A673 (cell line): ENCODE results near the gene P4HA2. TPM values are rescaled to one million over a fixed set of nuclear protein-coding genes. Genes with fewer than 3 reads are reported as not detected.

Experiments
- BruUV-seq: library from RNA; stranded (reverse); fragments of 400-500 nt; replicated peaks from 2 replicates; lab custom pipeline; 2021; lab: Mats Ljungman, UMichigan
- CTCF ChIA-PET: fragments of 300-600 bp; sonication (Branson Sonifier 250); formaldehyde crosslinking; loops from one replicate; lab custom pipeline; 2022; ENCODE audit warnings: antibody characterized with exemption; lab: Charles Lee
- POLR2A ChIA-PET: fragments of 300-600 bp; sonication (Branson Sonifier 250); formaldehyde crosslinking; loops from one replicate; lab custom pipeline; 2022; ENCODE audit warnings: antibody characterized with exemption; ENCODE audit not compliant: low non-redundant PET; lab: Charles Lee
- DNase-seq: peaks from one replicate; pipeline ENCODE4 v3.0.0-alpha.2; 2015; ENCODE audit warnings: low spot score
- H3K27ac ChIP-seq: fragments of 200-600 bp; sonication (generic); 2 replicates; pipeline ENCODE4 v1.5.1; 2016; ENCODE audit warnings: mixed run types, low read depth, mild to moderate bottlenecking, mixed read lengths, antibody characterized with exemption, low read length; ENCODE audit not compliant: poor library complexity, severe bottlenecking
- H3K27me3 ChIP-seq: fragments of 200-600 bp; sonication (generic); replicated peaks from 2 replicates; pipeline ENCODE4 v1.6.1; 2017; ENCODE audit warnings: mixed run types, low read depth, mild to moderate bottlenecking, mixed read lengths, antibody characterized with exemption, low read length; ENCODE audit not compliant: insufficient read depth, poor library complexity
- H3K36me3 ChIP-seq: fragments of 200-600 bp; sonication (generic); 2 replicates; pipeline ENCODE4 v1.6.1; 2016; ENCODE audit warnings: mixed run types, mild to moderate bottlenecking, mixed read lengths, antibody characterized with exemption, low read length; ENCODE audit not compliant: insufficient read depth, poor library complexity, severe bottlenecking
- H3K4me1 ChIP-seq: fragments of 200-600 bp; sonication (generic); 2 replicates; pipeline ENCODE4 v1.6.1; 2017; ENCODE audit warnings: mixed run types, mild to moderate bottlenecking, mixed read lengths, antibody characterized with exemption, low read length; ENCODE audit not compliant: insufficient read depth, poor library complexity, severe bottlenecking
- H3K4me3 ChIP-seq: fragments of 200-600 bp; sonication (generic); 2 replicates; pipeline ENCODE4 v1.5.1; 2016; ENCODE audit warnings: low read depth, mixed run types, mild to moderate bottlenecking, mixed read lengths, low read length; ENCODE audit not compliant: poor library complexity, severe bottlenecking
- H3K9me3 ChIP-seq: fragments of 200-600 bp; sonication (generic); 2 replicates; pipeline ENCODE4 v1.6.1; 2016; ENCODE audit warnings: mixed run types, low read depth, mild to moderate bottlenecking, mixed read lengths, antibody characterized with exemption, low read length; ENCODE audit not compliant: poor library complexity, severe bottlenecking
- EZH2 ChIP-seq: fragments of 200-600 bp; sonication (generic); IDR thresholded peaks from 2 replicates; pipeline ENCODE4 v1.6.1; 2017; ENCODE audit warnings: borderline replicate concordance, low read depth, mild to moderate bottlenecking, mixed read lengths, antibody characterized with exemption, low read length; ENCODE audit not compliant: poor library complexity, severe bottlenecking
- intact Hi-C: fragments of 100-400 bp; cut with micrococcal nuclease; formaldehyde crosslinking; loops from one replicate; pipeline ENCODE4 v1.10.0; 2022; ENCODE audit not compliant: unreplicated experiment
- total RNA-seq: library from RNA; stranded (reverse); gene quantifications from 2 replicates; pipeline ENCODE4 v1.2.3, GENCODE V29; 2021
- TF ChIP-seq, protein P1 (sequence below): fragments of 300-800, 200-600 bp; sonication (generic); conservative IDR thresholded peaks from 2 replicates; pipeline ENCODE4 v1.5.1; 2017; ENCODE audit warnings: low read depth, mild to moderate bottlenecking, antibody characterized with exemption, low read length, moderate library complexity, mixed read lengths

Gene P4HA2
- total RNA-seq, 1 experiment from 2014 or later: 2.8 TPM

- intact Hi-C loops: no loop called here
- Histone ChIP-seq H3K36me3 (no peaks in the 10 kb centered on the region), H3K27ac (no peak overlapping the region), H3K4me3 (no peak overlapping the region), H3K27me3 (no peaks in the 10 kb centered on the region), H3K9me3 (no peaks in the 10 kb centered on the region), H3K4me1 (no peaks in the 10 kb centered on the region)
- BruUV-seq: no TSS peak
- ChIA-PET CTCF (no interaction called here), POLR2A (no interaction called here)
- DNase-seq: no peak
- no peak for TF ChIP-seq EZH2
- TF ChIP-seq, protein P1, sequence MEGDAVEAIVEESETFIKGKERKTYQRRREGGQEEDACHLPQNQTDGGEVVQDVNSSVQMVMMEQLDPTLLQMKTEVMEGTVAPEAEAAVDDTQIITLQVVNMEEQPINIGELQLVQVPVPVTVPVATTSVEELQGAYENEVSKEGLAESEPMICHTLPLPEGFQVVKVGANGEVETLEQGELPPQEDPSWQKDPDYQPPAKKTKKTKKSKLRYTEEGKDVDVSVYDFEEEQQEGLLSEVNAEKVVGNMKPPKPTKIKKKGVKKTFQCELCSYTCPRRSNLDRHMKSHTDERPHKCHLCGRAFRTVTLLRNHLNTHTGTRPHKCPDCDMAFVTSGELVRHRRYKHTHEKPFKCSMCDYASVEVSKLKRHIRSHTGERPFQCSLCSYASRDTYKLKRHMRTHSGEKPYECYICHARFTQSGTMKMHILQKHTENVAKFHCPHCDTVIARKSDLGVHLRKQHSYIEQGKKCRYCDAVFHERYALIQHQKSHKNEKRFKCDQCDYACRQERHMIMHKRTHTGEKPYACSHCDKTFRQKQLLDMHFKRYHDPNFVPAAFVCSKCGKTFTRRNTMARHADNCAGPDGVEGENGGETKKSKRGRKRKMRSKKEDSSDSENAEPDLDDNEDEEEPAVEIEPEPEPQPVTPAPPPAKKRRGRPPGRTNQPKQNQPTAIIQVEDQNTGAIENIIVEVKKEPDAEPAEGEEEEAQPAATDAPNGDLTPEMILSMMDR: no peak
Observed at GRCh38 chr5:132214491-132214890, 13.2 kb downstream of the P4HA2 start.

GRCh38 chr5:132213666-132214065 lies 14.0 kb downstream of the P4HA2 start:
- CTCF ChIA-PET: no interaction called here
- no peak for TF ChIP-seq EZH2
- TF ChIP-seq, protein P1: no peak
- no peaks in the 10 kb centered on the region for H3K4me1 ChIP-seq
- no peak overlapping the region for H3K27ac ChIP-seq
- BruUV-seq: no TSS peak
- DNase-seq: no peak
- no peaks in the 10 kb centered on the region for H3K36me3 ChIP-seq
- H3K27me3 ChIP-seq: no peaks in the 10 kb centered on the region
- POLR2A ChIA-PET: no interaction called here
- H3K4me3 ChIP-seq: no peak overlapping the region
- intact Hi-C loops: no loop called here
- no peaks in the 10 kb centered on the region for H3K9me3 ChIP-seq

DNA sequence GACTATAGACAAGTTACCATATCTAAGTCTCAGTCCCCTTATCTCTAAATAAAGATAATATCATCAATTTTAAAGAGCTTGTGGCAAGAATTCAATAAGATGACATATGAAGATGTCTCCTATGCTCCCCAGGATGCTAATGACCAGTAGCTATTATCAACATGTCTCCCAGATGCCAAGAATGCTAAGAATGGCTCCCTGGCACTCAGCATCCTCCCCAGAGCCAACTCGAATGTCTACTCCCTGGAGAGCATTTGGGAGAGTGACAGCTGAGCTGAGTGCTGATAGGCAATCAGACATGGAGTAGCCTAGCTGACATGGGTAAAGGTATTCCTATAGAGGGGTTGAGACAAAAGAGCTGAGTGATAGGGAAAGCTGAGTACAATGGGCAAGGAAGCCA lies 15.9 kb downstream of the P4HA2 start:
- H3K4me3 ChIP-seq: no peak overlapping the region
- no peaks in the 10 kb centered on the region for H3K27me3 ChIP-seq
- POLR2A ChIA-PET: no interaction called here
- H3K36me3 ChIP-seq: no peaks in the 10 kb centered on the region
- H3K27ac ChIP-seq: no peak overlapping the region
- CTCF ChIA-PET: no interaction called here
- no peaks in the 10 kb centered on the region for H3K4me1 ChIP-seq
- no peak for TF ChIP-seq EZH2
- TF ChIP-seq, protein P1: no peak
- intact Hi-C loops: no loop called here
- peak; percentile 52 for DNase-seq
- no TSS peak for BruUV-seq
- H3K9me3 ChIP-seq: no peaks in the 10 kb centered on the region
